Adipose tissue (tissue), 3 donors: ENCODE measurements around the gene RIMS1. TPM values are rescaled to one million over a fixed set of nuclear protein-coding genes. Genes with fewer than 3 reads are reported as not detected.

ENCODE experiments used
- H3K27ac ChIP-seq: one replicate; pipeline ENCODE4 v1.5.1; 2013; ENCODE audit warnings: low read depth, low read length
- WGBS, 3 donors: extraction: QIAGEN DNeasy Blood & Tissue Kit; methylation state at CpG; one replicate each; pipeline ENCODE4 v1.1.7; 2013; 5-methylcytosine and 5-hydroxymethylcytosine counted together
- polyA plus RNA-seq, 3 donors: library from polyadenylated mRNA; stranded (reverse); fragments of 200-250 nt; gene quantifications; one replicate each; pipeline ENCODE4 v1.2.3, GENCODE V29; 2013
- donor health status: healthy with polysubstance abuse.
- donor health status: Bipolar disorder and iron deficiency.
- donor health status: healthy.

The RIMS1 gene
- polyA plus RNA-seq, 3 donors, result 0.10 to 0.22 (median 0.15) TPM

- H3K27ac ChIP-seq, result no peak overlapping the region
- 77 to 87% (median 82%) methylated on average over 5 of the region's 5 CpGs for WGBS, 3 donors
Measured at GRCh38 chr6:72418495-72418894, 532.1 kb downstream of the RIMS1 start.

- WGBS, 3 donors, result 69 to 79% (median 73%) methylated on average over 2 of the region's 2 CpGs
- H3K27ac ChIP-seq, result no peak overlapping the region
Measured at GRCh38 chr6:72419966-72420365, 533.6 kb downstream of the RIMS1 start.

GRCh38 chr6:72420409-72420808, 534.1 kb downstream of the RIMS1 start:
- 60 to 78% (median 70%) methylated on average over 3 of the region's 3 CpGs for WGBS, 3 donors
- no peak overlapping the region for H3K27ac ChIP-seq

GRCh38 chr6:72421387-72421786, 535.0 kb downstream of the RIMS1 start:
- no peak overlapping the region for H3K27ac ChIP-seq
- 78 to 87% (median 83%) methylated on average over 3 of the region's 3 CpGs for WGBS, 3 donors

- WGBS, 3 donors, result 57 to 94% (median 85%) methylated on average over 1 of the region's 1 CpG
- H3K27ac ChIP-seq, result no peak overlapping the region
Measured at GRCh38 chr6:72422171-72422570, 535.8 kb downstream of the RIMS1 start.

- H3K27ac ChIP-seq, result no peak overlapping the region
- whole genome bisulfite sequencing, 3 donors, result 64 to 75% (median 72%) methylated on average over 1 of the region's 1 CpG
Measured at GRCh38 chr6:72424476-72424875, 538.1 kb downstream of the RIMS1 start.

- H3K27ac ChIP-seq, result no peak overlapping the region
- WGBS, 3 donors, result 51 to 65% (median 54%) methylated on average over 4 of the region's 4 CpGs
Measured at GRCh38 chr6:72425003-72425681, 538.8 kb downstream of the RIMS1 start.

- 91 to 94% (median 94%) methylated on average over 1 of the region's 1 CpG for WGBS, 3 donors
- H3K27ac ChIP-seq, result no peak overlapping the region
Measured at GRCh38 chr6:72440611-72441010, 554.3 kb downstream of the RIMS1 start.

GRCh38 chr6:72446430-72446829, 560.1 kb downstream of the RIMS1 start:
- WGBS, 3 donors, result 20 to 43% (median 35%) methylated on average over 1 of the region's 1 CpG
- H3K27ac ChIP-seq, result no peak overlapping the region
